ENCODE data around the gene VPS54.

DNA sequence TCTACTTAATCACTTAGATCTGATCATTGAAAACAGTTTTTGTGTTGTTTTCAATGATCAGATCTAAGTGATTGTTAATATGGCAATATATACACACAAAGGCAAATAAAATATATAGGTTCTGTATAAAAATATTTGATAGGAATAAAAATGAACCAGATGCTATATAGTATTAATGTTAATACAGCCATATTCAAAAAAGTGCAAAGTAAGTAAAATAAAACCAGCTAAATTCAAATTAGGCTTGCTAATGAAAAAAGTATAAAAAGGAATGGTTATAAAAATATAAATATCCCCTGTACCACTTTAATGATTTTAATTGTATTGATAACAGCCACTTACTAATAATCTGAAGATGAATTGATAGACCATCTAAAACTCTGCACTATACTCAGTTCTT lies 38.4 kb downstream of the VPS54 start:
- TF ChIP-seq, protein P1, sequence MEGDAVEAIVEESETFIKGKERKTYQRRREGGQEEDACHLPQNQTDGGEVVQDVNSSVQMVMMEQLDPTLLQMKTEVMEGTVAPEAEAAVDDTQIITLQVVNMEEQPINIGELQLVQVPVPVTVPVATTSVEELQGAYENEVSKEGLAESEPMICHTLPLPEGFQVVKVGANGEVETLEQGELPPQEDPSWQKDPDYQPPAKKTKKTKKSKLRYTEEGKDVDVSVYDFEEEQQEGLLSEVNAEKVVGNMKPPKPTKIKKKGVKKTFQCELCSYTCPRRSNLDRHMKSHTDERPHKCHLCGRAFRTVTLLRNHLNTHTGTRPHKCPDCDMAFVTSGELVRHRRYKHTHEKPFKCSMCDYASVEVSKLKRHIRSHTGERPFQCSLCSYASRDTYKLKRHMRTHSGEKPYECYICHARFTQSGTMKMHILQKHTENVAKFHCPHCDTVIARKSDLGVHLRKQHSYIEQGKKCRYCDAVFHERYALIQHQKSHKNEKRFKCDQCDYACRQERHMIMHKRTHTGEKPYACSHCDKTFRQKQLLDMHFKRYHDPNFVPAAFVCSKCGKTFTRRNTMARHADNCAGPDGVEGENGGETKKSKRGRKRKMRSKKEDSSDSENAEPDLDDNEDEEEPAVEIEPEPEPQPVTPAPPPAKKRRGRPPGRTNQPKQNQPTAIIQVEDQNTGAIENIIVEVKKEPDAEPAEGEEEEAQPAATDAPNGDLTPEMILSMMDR (IDR thresholded peaks at IDR 0.05): no peak
- TF ChIP-seq, protein P2, sequence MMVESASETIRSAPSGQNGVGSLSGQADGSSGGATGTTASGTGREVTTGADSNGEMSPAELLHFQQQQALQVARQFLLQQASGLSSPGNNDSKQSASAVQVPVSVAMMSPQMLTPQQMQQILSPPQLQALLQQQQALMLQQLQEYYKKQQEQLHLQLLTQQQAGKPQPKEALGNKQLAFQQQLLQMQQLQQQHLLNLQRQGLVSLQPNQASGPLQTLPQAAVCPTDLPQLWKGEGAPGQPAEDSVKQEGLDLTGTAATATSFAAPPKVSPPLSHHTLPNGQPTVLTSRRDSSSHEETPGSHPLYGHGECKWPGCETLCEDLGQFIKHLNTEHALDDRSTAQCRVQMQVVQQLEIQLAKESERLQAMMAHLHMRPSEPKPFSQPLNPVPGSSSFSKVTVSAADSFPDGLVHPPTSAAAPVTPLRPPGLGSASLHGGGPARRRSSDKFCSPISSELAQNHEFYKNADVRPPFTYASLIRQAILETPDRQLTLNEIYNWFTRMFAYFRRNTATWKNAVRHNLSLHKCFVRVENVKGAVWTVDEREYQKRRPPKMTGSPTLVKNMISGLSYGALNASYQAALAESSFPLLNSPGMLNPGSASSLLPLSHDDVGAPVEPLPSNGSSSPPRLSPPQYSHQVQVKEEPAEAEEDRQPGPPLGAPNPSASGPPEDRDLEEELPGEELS (CRISPR knock-in tag; IDR thresholded peaks at IDR 0.05): no peak
- no peak for TF ChIP-seq ATF1 (CRISPR knock-in tag; IDR thresholded peaks at IDR 0.05)

All from WTC11 (cell line).